DMS53 treated with DMSO at 0.1 percent for 48 hours (cell line): Measurements from ENCODE around the gene PTPRO.

Experiments
- DNase-seq: peaks from one replicate; lab custom pipeline; 2025; ENCODE audit not compliant: unreplicated experiment; lab: John Stamatoyannopoulos, UW

The PTPRO gene

DNA sequence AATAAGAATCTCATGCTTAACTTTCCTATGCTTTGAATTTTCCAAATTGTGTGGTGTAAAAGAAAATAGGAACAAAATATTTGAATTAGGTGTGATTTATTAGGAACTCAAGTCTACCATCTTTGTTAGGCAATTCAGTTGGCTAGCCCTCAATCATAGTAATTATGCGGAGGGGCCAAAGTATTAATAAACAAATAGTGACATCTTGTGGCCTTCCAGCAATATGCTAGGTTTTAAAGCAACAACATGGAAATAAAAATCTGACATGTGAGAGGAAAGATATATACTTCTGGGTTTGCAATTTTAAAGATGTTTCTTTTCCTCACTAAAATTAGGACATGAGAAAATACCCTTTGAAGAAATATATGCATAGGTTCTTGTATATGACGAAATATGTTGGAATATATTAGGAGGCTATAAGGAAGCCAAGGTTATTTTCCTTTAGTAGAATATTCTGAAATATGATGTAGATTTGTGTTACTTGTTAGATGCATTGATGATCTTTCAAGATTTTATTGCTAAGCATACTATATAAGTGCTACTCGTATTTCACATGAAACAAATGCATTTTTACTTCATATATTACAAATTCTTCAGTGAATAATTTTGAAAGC, 200.4 kb downstream of the PTPRO start:
- DNase-seq: peak; percentile 92

DNA sequence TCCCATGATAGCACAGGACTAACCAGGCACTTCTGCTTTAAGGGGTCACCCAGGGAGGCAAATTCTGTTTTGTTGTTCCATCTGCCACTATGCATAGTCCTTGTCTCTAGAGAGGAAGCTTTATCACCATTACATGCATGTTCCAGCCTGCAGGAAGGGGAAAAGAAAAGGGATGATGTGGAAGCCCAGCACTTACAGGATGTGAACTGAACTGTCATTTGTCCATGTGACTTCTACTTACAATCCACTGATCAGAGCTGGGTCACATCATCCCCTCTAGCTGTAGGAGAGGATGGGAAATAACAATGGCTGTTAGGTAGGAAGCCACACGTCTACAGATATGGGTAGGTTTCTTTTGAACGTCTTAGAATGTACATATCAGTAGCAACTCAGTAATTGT, 203.1 kb downstream of the PTPRO start:
- no peak for DNase-seq

DNA sequence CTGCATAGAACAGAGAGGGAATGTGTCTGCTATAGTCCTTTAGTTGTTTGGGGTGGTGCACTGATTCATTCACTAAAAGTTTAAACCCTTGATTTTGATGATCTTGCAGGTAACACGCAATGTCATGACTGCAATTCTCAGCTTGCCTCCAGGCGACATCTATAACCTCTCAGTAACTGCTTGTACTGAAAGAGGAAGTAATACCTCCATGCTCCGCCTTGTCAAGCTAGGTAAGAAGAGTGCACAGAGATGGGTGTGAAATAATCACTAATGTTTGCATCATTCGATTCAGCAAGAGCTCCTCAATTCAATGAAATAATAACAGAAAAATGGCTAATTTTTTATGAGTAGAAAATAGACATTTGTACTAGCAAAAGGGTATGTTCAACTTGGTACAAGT, 203.7 kb downstream of the PTPRO start:
- no peak for DNase-seq

DNA sequence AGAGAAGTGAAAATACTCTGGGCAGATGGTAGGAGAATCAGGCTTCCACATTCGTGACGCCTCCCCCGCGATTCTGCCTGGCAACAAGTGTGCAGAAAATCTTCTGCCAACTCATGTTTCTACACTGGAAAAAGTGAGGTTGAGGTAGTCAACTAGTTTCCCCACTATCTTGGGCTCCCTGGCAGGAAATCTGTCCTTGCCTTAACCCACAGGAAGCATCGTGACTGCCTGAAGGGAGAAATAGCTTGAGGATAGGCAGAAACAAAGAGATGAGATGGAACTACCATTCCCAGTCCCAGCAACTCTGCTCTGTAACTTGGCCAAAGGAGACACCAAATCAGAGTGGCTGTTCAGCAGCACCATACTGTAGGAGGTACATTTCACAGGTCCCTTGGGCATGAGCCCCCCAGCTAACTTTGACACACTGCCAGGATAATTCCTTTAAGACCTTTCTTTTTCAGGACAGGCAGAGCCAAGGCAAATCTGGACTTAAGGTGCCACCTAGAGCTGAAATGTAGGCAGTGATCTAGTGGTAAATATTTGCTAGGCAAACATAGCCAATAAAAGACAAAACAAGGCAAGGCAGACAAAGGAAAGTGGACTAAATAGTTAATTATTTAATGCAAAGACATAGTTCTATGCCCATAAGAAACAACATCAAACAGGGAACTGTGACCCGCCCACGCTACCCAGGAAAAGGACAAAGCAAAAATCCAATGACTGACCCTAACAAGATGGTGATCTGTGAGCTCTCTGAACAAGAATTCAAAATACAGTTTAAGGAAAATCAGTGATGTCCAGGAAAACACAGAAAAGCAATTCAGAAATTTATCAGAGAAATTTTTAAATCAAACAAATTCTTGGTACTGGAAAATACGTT, 205.1 kb downstream of the PTPRO start:
- DNase-seq: peak; percentile 59

DNA sequence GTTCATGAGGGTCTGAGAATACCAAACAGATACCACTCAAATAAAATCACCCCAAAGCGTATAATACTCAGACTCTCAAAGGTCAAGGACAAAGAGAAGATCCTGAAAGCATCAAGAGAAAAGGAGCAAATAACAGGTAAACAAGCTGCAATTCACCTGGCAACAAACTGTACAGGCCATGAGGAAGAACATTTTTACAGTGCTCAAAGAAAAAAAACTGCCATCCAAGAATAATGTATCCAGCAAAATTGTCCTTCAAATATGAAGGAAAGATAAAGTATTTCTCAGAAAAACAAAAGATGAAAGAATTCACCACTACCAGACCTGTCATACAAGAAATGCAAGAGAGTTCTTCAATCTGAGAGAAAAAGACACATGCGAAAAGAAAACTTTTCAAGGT, 206.4 kb downstream of the PTPRO start:
- DNase-seq: no peak

DNA sequence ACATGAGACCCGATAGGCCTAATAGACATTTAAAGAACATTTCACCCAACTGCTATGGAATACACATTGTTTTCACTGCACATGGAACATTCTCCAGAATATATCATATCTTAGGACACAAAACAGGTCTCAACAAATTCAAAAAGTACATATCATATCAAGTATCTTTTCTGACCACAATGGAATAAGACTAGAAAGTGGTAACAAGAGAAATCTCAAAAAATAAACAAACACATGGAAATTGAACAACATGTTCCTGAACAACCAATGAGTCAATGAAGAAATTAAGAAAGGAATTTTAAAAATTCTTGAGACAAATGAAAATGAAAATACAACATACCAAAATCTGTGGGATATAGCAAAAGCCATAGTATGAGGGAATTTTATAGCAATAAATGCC, 208.1 kb downstream of the PTPRO start:
- DNase-seq: no peak

DNA sequence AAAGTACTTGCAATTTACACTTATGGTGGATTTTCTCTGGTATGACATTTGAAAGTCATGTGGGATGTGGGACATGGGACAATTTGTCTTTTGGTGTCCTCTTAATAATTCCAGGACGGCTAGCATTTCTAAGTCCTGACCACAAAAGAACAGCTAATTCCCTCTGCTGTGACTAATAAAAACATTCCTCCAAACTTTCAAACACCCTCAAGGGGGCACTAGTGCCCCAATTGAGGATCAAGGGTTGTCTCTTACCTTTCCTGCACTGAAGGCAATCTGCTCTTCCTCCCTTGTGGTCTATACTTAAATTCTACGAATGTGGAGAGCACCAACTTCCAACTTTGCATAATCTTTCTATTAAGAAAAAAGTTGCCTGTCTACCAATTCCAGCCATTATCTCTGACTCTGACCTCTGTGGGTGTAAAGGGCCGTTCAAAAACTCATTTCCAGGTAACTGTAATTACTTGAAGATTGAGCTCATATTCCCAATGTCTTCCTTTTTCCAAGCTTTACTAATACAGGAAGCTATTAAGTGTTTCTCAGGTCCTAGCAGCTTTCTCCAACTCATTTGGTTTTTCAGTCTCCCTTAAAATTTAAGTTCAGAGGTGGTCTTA, 210.2 kb downstream of the PTPRO start:
- peak; percentile 82 for DNase-seq

DNA sequence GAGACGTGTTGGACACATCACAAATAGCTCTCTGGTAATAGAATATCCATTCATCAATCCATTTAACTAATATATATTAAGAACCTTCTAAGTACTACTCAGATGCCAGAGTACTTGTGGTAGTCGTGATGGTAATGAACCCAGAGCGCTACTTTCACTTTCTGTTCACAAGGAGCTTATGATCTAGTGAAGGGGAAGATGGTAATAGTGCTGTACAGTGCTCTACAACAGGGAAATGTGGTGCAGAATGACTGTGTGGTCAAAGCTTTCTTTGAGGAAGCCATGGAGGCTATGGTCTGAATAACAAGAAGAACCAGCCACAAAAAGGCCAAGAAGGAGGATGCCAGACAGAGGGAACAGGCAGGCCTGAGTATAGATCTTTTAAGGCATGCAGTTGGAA, 212.0 kb downstream of the PTPRO start:
- DNase-seq: peak; percentile 47

DNA sequence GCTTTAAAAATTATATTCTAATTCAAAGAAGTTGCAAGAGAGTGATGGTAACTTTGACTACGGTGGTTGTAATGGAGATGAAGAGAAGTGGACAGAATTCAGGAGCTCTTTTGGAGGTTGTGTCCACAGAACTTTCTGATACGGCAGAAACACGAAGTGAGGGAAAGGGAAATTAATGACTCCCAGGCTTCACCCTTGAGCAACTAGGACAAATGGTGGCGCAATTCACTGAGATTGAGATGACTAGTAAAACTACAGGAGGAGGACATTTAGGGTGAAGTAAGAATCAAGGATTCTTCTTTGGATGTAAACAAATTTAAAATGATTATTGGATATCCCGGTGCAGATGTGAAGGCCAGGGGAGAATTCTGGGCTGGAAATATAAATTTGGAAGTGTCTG, 212.6 kb downstream of the PTPRO start:
- no peak for DNase-seq

DNA sequence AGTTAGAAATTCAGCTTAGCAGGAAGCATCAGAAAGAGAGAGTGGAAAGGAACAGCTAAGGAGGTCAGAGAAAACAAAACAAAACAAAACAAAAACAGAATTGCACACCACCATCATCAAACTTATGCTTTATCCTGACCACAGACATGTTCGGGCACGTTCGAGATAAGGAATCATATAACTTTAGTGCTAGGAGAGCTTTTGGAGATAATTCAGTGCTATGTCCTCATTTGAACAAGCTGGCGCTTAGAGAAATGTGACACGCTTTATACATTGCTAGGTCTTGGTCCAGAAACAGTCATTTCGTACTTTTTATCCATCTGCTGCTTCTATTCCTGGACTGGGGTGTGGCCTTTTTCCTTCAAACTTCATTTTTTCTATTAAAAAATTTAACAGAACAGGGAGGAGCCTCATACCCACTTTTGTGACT, 213.1 kb downstream of the PTPRO start:
- DNase-seq: no peak

DNA sequence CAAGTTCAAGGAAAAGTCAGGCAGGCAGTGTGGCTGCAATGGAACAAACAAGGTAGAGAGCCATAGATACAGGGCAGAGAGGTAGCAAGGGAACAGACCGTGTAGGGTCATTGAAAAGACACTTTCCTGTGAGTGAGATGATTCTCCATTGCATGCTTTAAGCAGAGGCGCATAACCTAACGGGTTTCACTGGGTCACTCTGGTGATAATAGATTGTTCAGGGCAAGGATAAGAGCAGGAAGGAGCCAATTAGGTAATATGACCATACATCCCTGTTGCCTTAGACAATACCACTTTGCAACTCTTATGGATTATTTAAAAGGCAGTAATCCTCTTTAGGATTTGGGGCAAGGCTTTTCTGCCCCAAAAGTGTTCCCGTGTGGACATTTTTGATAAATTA, 214.1 kb downstream of the PTPRO start:
- DNase-seq: no peak

DNA sequence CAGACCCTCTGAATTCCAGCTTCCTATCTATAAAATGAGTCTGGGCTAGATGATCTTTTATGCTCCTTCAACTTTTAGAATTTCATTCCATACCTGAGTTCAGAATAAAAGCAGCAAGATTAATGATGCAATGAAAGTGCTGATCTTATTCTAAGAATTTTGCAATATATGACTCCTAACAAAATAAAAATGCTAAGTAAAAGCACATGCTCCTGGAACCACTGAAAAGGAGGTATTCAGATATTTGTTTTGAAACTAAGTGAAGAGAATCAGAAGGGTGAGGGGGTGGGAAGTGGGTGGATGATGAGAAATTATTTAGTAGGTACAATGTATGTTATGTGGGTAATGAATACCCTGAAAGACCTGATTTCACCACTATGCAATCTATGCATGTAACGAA, 216.6 kb downstream of the PTPRO start:
- DNase-seq: no peak

DNA sequence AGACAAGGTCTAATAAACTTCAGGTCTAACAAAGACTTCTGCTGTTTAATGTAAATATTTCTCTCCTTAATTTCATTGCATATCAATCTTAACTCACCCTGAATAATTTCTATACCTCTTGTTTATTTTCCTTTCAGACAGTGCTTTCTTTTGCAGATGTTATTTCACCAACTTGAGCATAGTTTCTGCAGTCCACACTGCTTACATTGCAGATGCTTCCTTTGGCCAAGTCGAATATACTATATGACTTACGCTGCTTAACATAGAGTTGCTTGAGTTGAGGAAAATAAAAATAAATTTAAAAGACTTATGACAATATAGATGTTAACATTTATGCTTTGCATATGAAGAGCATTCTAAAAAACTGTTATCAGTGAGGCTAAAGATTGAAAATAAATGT, 217.7 kb downstream of the PTPRO start:
- no peak for DNase-seq

DNA sequence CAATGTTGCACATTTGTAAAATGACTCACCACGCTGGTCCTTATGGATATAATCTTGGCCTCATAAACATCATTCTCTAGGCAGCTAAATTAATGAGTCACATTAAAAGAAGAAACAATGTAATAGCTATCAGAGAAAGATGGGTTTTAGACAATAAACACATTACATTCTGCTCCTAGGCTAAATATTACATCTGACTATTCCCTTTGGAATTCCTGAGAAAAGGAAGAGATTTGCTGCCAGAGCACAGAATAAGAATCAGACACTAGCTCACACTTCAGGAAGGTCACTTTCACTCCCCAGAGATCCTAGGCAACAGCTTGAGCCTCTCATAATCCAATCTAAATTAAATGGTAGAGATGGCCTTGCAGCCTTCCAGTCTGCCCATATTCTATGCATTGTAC, 218.2 kb downstream of the PTPRO start:
- no peak for DNase-seq

DNA sequence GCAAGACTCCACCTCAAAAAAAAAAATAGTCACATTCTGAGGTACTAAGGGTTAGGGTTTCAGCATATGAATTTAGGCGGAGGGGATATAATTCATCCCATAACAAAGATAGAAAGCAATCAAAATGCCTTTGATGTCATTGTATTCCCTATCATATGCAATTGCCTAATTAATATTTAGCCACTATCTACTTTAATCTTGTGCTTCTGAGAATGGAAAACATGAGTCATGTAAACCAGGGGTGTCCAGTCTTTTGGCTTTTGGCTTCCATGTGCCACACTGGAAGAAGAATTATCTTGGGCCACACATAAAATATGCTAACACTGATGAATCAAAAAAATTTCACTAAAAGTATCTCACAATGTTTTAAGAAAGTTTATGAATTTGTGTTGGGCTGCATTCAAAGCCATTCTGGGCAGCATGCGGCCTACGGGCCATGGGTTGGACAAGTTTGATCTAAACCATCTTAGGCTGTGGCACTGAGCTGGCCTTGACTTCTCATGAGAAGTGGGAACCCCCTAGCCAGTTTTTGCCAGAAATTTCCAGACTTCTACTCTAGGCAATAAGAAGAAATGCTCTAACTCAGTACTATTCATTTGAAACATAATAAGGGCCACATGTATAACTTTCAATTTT, 219.8 kb downstream of the PTPRO start:
- no peak for DNase-seq

DNA sequence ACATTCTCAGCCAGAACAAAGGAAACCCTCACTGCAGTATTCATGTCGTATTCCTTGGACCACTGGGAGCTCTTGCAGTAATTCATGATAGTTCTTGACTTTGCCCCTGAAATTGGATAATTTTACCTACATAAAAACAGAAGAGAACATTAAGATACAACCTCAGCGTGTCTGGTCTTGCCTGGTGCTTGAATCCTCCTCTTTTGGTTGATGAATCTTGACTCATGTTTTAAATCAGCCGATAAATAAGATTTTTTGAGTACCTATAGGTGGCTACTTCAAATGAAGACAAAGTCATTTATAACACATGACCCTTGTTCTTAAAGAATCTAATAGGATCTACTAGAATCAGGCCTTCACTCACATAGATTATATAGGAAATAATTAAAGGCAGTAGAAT, 221.0 kb downstream of the PTPRO start:
- no peak for DNase-seq

DNA sequence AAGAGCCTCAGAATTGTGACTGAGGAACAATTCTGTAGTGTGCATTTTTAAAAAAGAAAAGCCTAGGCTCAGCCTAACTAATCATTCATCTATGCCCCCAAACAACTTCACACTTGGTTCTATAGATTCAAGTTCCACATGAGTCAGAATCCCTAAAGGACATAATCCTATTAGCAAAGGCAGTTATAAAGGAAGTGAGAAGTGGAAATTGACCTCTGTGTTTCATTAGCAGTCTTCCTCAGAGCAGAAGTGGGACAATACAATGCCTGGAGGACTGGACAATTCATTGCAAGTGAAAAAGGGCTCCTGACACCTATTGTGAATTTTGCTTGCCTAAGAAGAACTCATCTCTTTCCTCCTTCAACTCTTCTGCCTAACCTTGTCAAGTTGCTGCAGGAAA, 222.3 kb downstream of the PTPRO start:
- DNase-seq: no peak

DNA sequence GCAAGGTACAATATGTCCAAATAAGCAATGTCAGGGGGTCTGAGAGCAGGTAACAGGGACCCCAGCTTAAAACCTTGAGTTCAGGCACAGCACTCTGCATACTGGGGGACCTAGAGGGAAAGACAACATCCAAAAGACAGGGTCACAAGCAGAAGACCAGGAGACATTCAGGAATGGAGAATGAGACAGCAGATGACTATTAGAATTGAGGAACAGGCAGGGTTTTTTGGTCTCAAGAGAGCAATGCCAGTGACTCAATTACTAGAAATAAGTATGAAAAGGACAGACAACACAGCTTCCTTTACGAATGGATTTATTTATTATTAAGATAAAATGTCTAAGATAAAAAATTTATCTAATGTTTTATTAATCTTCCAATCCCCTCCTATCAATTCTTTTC, 223.0 kb downstream of the PTPRO start:
- no peak for DNase-seq

DNA sequence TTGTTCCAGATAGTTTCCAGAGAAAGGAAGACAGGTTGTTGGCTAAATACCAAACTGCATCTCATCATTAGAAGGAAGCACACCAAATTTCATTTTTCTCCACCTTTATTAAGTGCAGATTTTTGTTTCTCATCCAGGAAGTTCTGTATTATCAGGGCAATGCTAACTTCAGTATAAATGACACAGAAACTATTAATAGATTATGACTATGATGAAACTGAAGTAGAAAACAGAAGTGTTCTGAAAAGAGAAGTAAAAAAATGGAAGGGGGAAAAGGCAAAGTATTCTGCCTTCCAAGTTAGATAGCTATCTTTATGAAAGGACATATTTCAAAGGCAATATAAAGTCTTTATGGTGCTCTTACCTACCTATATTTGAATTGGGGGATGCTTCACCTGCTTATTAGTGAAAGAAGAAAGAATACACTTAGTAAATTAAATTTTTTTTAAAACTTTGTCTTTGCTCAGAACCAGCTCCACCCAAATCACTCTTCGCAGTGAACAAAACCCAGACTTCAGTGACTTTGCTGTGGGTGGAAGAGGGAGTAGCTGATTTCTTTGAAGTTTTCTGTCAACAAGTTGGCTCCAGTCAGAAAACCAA, 223.9 kb downstream of the PTPRO start:
- DNase-seq: no peak

DNA sequence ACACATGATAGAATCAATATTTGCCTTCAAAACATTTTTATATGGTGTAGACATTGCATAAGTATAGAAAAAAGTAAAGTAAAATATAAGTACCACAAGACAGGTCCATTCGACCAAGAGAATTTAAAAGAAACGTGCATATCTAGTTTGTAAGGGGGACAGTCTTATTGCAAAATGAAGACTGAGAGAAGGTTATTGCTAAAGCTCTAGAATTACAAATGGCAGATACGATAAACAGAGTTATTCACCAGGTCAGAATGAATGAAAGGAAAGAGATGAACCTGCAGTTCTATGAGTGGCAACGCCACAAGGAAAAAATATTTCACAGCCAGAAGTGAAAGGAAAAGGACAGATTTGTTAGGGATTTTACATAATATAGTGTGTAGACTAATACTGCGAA, 224.8 kb downstream of the PTPRO start:
- no peak for DNase-seq

DNA sequence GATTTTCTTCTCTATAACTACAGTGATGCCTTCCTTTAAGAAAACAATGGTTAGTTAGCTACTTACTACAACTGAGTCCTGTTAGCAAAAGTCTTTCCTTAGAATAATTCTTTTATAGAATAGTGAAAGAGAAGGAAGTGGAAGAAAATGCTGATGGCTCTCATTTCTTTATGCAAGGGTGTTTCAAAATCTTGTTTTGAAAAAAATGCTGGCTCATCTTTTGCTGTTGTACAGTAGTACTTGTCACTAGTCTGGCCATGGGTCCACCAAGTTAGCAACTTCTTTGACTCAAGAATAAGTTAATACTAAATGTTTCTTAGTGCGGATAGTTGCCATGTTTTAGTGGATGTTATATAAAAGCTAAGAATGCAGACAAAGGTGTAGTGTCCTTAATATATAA, 225.4 kb downstream of the PTPRO start:
- DNase-seq: no peak
